NCI-H146 treated with DMSO at 0.1 percent for 48 hours (cell line): ENCODE measurements around the gene DDA1.
A peak's percentile ranks its signal among the peaks of the same experiment; 100 is the strongest.
"Not testable (repeated sequence)": the region's sequence is repeated elsewhere in the genome, so short reads cannot be mapped to it uniquely, and the experiment has no call there.

ENCODE experiments used
- DNase-seq: peaks from one replicate; lab custom pipeline; 2025; ENCODE audit not compliant: unreplicated experiment; lab: John Stamatoyannopoulos, UW

DDA1 gene

DNA sequence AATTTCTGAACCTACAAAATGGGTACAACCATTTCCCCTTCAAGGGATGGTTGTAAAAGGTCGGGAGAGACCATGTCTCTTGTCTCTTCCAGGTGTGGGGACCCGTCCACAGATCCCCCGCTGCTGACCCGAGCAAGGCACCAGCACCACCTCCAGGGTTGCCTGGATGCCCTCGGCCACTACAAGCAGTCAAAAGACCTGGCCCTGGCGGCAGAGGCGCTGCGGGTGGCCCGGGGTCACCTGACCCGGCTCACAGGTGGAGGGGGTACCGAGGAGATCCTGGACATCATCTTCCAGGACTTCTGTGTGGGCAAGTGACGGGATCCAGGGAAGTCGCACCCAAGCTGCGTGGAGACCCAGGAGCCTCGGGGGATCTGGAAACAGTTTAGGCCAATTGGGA lies 32.0 kb downstream of the DDA1 start:
- no peak for DNase-seq

GRCh38 chr19:17341845-17342244 lies 32.5 kb downstream of the DDA1 start:
- DNase-seq = no peak

GRCh38 chr19:17346109-17346671 lies 36.8 kb downstream of the DDA1 start:
- DNase-seq = peak; percentile 50

DNA sequence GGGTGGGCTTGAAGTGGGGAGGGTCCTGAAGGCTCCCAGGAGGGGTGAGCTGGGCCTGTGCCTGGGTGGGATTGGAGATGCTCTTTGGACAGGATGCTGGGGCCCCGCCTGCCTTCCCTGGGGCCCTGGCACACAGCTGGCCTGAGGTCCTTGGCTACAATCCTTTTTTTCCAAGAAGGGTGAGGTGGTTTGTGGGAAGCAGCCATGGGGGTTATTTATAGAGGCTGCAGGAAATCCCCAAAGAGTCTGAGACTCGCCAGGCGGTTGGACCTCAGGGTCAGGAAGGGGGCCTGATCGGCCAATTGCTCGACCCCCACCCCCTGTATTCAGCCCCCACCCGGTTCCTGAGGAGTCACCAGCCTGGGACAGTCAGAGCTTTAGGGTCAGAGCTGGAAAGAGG lies 38.0 kb downstream of the DDA1 start:
- DNase-seq = no peak

DNA sequence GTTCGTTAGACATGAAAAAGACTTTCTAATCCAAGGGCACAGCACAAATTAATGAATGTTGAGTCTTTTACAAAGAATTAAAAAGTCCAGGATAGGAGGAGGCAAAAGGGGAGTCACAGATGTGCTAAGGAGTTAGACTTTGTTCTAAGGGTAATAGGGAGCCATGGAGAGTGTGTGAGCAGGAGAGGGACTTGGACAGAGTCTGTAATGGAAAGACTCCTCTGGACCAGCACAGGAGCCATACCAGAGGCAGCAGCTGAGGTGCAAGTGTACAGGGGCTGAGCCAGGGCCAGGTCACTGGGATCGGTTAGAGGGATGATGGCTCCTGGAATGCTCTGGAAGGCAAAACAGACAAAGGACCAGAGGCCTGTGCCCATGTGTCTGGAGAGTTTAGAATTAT lies 38.5 kb downstream of the DDA1 start:
- no peak for DNase-seq

DNA sequence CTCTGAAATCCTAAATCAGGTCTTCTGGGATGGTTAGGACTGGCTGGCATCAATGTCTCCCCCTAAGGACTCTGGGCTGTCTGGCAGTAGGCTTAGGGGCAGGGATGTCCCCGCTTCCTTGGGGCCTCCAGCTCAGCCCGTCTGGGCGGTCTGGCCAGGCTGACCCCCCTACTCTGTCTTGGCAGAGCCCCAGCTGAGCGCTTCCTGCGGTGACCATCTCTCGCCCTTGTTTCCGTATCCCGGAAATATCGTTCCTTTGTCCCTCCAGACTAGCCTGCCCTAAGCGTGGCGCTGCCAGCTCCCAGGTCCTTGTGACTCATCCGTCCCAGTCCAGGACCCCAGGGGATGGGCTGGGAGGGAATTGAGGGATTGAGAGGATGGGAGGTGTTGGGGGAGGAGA lies 39.3 kb downstream of the DDA1 start:
- DNase-seq = peak; percentile 34

DNA sequence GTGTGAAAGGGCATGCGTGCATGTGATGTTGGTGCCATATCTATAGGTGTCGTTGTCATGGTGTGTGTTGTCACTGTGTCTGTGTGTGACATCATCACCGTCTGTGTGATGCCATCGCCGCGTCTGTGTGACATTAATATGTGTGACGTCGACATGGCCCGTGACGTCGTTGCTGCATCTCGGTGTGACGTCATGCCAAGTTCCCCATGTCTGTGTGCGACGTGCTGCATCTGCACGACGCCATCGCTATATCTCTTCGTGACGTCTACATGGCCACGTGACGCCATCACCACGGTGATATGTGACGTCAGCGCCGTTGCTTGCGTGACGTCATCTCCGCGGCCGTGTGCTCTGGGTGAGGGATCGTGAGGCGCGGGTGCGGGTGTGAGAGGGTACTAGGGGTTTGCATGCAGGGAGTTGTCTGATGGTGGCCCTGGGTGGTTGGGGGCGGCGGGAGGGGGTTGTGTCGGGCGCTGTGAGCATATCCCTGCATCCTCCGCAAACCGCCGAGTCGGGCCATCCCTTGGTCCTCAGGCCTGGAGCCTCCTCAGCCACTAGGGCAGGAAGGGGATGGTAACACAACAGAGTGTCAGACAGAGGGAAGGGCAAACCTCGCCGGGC lies 42.6 kb downstream of the DDA1 start:
- DNase-seq = no peak

DNA sequence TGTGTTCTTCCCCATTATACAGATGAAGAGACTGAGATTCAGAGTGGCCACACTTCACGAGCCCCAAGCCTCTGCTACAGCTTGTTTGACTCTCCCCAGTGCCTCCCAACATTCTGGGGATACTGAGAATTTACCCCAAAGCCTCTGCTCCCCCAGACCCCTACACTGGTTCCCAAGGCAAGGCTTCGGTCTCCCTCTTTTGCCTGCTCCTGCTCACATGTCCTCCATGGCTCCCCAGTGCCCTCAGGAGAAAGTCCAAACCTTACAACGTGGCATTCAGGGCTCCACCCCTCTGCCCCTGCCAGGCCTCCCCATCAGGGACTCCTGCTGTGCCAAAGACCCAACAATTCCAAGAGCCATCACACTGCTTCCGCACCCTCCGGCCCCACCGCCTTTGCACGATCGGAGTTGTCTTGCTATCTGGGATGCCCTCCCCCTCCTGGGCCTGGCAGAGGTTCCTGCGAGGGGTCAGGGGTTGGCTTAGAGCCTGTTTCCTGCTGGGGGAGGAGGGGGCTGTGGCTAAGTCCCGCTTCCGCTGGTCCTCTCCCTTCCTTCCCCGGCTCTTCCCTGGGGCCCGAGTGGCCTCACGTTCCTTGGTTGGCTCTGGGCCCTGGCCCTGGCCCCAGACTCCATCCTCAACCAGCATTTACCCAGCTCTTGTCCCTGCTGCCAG lies 43.4 kb downstream of the DDA1 start:
- DNase-seq = no peak

- no peak for DNase-seq
Observed at GRCh38 chr19:17353386-17353785, 44.0 kb downstream of the DDA1 start.

GRCh38 chr19:17357078-17357666 lies 47.8 kb downstream of the DDA1 start:
- no peak for DNase-seq

GRCh38 chr19:17357724-17358123 lies 48.4 kb downstream of the DDA1 start:
- DNase-seq = no peak

- no peak for DNase-seq
Observed at GRCh38 chr19:17358395-17358794, 49.0 kb downstream of the DDA1 start.

GRCh38 chr19:17359905-17360800 lies 50.8 kb downstream of the DDA1 start:
- no peak for DNase-seq

- DNase-seq = not testable (repeated sequence)
Observed at GRCh38 chr19:17363852-17364605, 54.7 kb downstream of the DDA1 start.

- DNase-seq = no peak
Observed at GRCh38 chr19:17365361-17365760, 56.0 kb downstream of the DDA1 start.

GRCh38 chr19:17370026-17370587 lies 60.7 kb downstream of the DDA1 start:
- no peak for DNase-seq
